ENCODE data around the gene CKAP5. TPM values are rescaled to one million over a fixed set of nuclear protein-coding genes. Genes with fewer than 3 reads are reported as not detected.

Gene CKAP5
- total RNA-seq, 1 experiment from 2014 or later = 176 TPM

GRCh38 chr11:46736146-46736545, 109.9 kb downstream of the CKAP5 start:
- Histone ChIP-seq H3K36me3 (peaks cover 10% of the 10 kb centered on the region; the same call in 1 of the 2 replicates), H3K27ac (no peak overlapping the region), H3K9me3 (replicated peaks) (no peaks in the 10 kb centered on the region)

GRCh38 chr11:46733234-46733633, 112.8 kb downstream of the CKAP5 start:
- H3K4me1 ChIP-seq = no peaks in the 10 kb centered on the region
- H3K27ac ChIP-seq = no peak overlapping the region
- no peaks in the 10 kb centered on the region for H3K27me3 ChIP-seq
- no peak for DNase-seq
- H3K9me3 ChIP-seq (replicated peaks) = no peaks in the 10 kb centered on the region
- H3K36me3 ChIP-seq = no peaks in the 10 kb centered on the region
- no peak overlapping the region for H3K4me3 ChIP-seq

More at GRCh38 chr11:46736146-46736545, 109.9 kb downstream of the CKAP5 start:
- no peaks in the 10 kb centered on the region for H3K27me3 ChIP-seq
- H3K4me3 ChIP-seq = no peak overlapping the region
- H3K4me1 ChIP-seq = no peaks in the 10 kb centered on the region
- no peak for DNase-seq

DNA sequence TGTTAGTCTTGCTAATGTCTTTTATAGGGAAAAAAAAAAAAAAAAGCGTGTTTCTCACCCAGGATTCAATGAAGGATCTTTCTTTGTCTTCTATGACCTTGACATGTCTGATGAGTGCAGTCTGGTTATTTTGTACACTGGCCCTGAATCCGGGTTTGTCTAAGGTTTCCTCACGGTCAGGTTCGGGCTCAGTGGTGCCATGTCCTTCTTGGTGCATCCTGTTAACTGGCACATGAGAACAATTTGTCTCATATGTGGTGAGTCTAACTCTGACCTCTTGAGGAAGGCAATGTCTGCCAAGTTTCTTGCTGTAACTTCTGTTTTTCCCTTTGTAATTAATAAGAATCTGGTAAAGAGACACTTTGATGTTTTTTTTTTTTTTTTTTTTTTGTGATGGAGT, 114.5 kb downstream of the CKAP5 start:
- no peak overlapping the region for H3K4me3 ChIP-seq

GRCh38 chr11:46729110-46730027, 116.7 kb downstream of the CKAP5 start:
- H3K27me3 ChIP-seq = no peaks in the 10 kb centered on the region
- H3K27ac ChIP-seq = no peak overlapping the region
- DNase-seq = no peak
- no peaks in the 10 kb centered on the region for H3K36me3 ChIP-seq
- no peak overlapping the region for H3K4me3 ChIP-seq
- H3K9me3 ChIP-seq (replicated peaks) = no peaks in the 10 kb centered on the region
- H3K4me1 ChIP-seq = peaks cover under 1% of the 10 kb centered on the region; the same call in 1 of the 2 replicates

More for the DNA sequence above, 114.5 kb downstream of the CKAP5 start:
- no peaks in the 10 kb centered on the region for H3K36me3 ChIP-seq
- no peak for DNase-seq
- H3K4me1 ChIP-seq = no peaks in the 10 kb centered on the region
- no peaks in the 10 kb centered on the region for H3K9me3 ChIP-seq (replicated peaks)
- no peaks in the 10 kb centered on the region for H3K27me3 ChIP-seq
- H3K27ac ChIP-seq = no peak overlapping the region

GRCh38 chr11:46728659-46729040, 117.4 kb downstream of the CKAP5 start:
- H3K4me1 ChIP-seq = peaks cover 6% of the 10 kb centered on the region; the same call in 1 of the 2 replicates
- H3K27ac ChIP-seq = no peak overlapping the region
- H3K27me3 ChIP-seq = no peaks in the 10 kb centered on the region
- no peaks in the 10 kb centered on the region for H3K36me3 ChIP-seq
- no peak for DNase-seq
- no peaks in the 10 kb centered on the region for H3K9me3 ChIP-seq (replicated peaks)
- no peak overlapping the region for H3K4me3 ChIP-seq

GRCh38 chr11:46727952-46728658, 118.0 kb downstream of the CKAP5 start:
- no peak for DNase-seq
- Histone ChIP-seq H3K4me1 (peaks cover 6% of the 10 kb centered on the region; the same call in 1 of the 2 replicates), H3K27me3 (no peaks in the 10 kb centered on the region), H3K36me3 (no peaks in the 10 kb centered on the region), H3K27ac (no peak overlapping the region), H3K9me3 (replicated peaks) (no peaks in the 10 kb centered on the region), H3K4me3 (no peak overlapping the region)

DNA sequence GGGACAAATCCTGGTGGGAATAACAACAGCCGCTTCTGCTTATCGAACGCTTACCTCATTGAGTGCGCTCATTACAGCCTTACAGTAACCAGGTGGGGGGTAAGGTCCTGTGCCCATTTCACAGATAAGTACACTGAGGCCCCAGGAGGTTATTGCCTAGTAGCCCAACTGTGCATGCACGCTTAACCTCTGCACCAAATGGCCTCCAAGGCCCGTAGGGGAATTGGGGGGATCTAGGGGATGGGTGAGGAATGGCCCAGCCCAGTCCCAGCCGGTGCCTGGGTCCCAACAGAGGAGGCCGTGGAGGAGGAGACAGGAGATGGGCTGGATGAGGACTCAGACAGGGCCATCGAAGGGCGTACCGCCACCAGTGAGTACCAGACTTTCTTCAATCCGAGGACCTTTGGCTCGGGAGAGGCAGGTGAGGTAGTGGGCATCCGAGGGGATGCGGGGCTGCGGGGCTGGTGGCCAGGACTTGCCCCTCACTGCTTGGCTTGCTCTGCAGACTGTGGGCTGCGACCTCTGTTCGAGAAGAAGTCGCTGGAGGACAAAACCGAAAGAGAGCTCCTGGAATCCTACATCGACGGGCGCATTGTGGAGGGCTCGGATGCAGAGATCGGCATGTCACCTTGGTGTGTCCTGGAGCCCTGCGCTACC, 119.7 kb downstream of the CKAP5 start:
- no peaks in the 10 kb centered on the region for H3K27me3 ChIP-seq
- H3K4me1 ChIP-seq = peaks cover 6% of the 10 kb centered on the region; the same call in 1 of the 2 replicates
- no peaks in the 10 kb centered on the region for H3K9me3 ChIP-seq (replicated peaks)
- no peak for DNase-seq
- H3K27ac ChIP-seq = no peak overlapping the region
- H3K4me3 ChIP-seq = no peak overlapping the region
- no peaks in the 10 kb centered on the region for H3K36me3 ChIP-seq

DNA sequence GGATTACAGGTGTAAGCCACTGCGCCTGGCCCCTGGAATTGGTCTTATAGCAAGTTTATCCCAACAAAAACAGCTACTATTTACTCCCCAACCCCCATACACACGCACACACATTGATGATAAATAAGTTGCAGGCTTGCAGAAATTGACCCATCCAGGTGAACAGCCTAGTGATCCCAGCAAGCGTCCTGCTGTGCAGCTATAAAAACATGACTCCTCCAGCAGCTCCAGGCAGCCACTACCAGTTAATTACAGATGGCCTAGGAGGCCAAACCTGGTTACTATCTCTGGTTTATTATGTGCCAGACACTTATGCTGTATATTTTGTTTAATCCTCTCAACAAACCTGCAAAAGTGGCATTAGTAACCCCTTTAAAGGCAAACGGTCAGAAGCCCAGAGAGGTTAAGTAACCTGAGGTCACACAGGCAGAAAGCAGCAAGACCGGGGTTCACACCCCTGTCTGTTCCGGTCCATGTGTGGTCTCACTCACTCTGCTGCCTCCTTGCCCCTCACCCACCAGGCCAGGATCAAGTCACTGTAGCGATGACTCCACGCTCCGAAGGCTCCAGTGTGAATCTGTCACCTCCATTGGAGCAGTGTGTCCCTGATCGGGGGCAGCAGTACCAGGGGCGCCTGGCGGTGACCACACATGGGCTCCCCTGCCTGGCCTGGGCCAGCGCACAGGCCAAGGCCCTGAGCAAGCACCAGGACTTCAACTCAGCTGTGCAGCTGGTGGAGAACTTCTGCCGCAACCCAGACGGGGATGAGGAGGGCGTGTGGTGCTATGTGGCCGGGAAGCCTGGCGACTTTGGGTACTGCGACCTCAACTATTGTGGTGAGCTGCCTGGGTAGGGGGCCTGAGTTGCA, 120.5 kb downstream of the CKAP5 start:
- H3K27ac ChIP-seq = no peak overlapping the region
- H3K27me3 ChIP-seq = no peaks in the 10 kb centered on the region
- H3K9me3 ChIP-seq (replicated peaks) = no peaks in the 10 kb centered on the region
- H3K4me3 ChIP-seq = no peak overlapping the region
- no peak for DNase-seq
- no peaks in the 10 kb centered on the region for H3K36me3 ChIP-seq
- H3K4me1 ChIP-seq = peaks cover 6% of the 10 kb centered on the region; the same call in 1 of the 2 replicates

DNA sequence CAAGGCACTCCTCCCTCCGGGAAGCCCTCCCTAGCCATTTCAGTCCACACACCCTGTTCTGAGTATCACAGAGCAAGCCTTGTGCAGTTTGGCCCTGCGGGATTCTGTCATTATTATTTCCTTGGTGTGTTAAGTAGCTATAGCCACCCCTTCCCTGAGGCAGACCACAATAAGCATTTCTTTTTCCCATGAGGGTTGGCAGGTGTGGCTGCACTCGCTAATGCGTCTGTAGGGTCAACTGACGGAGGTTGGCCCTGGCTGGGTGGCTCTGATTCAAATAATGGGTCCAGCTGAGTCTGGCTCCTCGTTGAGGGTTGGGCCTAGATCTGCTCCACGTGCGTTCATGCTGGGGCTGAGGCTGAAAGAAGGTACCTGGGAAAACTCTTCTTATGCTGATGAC, 122.0 kb downstream of the CKAP5 start:
- peaks cover 6% of the 10 kb centered on the region; the same call in 1 of the 2 replicates for H3K4me1 ChIP-seq
- no peak overlapping the region for H3K27ac ChIP-seq
- DNase-seq = peak; percentile 54 to 69

DNA sequence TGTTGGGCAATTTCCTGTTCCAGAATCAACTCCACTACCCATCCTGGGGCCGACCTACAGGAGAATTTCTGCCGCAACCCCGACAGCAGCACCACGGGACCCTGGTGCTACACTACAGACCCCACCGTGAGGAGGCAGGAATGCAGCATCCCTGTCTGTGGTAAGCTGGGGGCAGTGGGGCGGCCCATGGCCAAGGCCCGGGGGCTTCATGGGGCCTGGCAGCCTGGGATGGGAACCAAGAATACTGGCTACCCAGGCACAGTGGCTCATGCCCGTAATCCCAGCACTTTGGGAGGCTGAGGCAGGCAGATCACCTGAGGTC, 122.8 kb downstream of the CKAP5 start:
- Histone ChIP-seq H3K27ac (no peak overlapping the region), H3K27me3 (no peaks in the 10 kb centered on the region), H3K36me3 (no peaks in the 10 kb centered on the region), H3K4me3 (no peak overlapping the region), H3K9me3 (replicated peaks) (no peaks in the 10 kb centered on the region), H3K4me1 (peaks cover 6% of the 10 kb centered on the region; the same call in 1 of the 2 replicates)
- DNase-seq = no peak

More for the DNA sequence above, 122.0 kb downstream of the CKAP5 start:
- no peaks in the 10 kb centered on the region for H3K9me3 ChIP-seq (replicated peaks)
- H3K36me3 ChIP-seq = no peaks in the 10 kb centered on the region
- no peak overlapping the region for H3K4me3 ChIP-seq
- no peaks in the 10 kb centered on the region for H3K27me3 ChIP-seq

DNA sequence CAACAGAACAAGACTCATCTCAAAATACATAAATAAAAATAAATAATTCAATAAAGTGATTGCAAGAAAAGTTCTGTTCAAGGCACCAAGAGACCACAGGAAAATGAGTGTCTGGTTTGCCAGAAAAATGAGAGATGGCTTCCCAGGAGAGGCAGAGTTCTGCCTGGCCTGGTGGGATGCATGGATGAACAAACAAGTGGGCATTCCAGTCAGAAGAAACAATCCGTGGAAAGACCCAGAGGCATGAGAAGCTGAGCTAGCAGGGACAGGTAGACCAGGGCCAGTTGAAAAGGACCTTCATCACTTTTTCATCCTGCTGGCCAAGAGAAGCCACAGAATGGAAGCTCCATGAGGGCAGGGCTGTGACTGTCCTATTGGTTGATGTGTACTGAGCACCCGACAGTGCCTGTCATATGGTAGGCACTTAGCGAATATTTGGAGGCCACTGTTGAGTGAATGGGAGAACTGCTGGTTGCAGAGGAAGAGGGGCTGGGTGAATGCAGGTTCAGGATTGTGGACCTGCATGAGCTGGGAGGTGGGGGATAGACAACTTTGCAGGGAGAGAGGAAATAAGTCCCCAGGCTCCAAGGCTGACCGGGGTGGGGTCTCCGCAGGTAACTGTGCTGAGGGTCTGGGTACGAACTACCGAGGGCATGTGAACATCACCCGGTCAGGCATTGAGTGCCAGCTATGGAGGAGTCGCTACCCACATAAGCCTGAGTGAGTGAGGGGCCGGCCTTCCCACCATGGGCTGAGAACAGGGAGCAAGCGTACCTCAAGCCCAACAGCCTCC, 123.3 kb downstream of the CKAP5 start:
- Histone ChIP-seq H3K27me3 (no peaks in the 10 kb centered on the region), H3K4me3 (no peak overlapping the region), H3K4me1 (peaks cover 6% of the 10 kb centered on the region; the same call in 1 of the 2 replicates), H3K36me3 (no peaks in the 10 kb centered on the region), H3K27ac (no peak overlapping the region), H3K9me3 (replicated peaks) (no peaks in the 10 kb centered on the region)
- no peak for DNase-seq

GRCh38 chr11:46721286-46721685, 124.8 kb downstream of the CKAP5 start:
- Histone ChIP-seq H3K9me3 (replicated peaks) (no peaks in the 10 kb centered on the region), H3K27ac (no peak overlapping the region), H3K4me3 (no peak overlapping the region), H3K27me3 (no peaks in the 10 kb centered on the region), H3K36me3 (no peaks in the 10 kb centered on the region), H3K4me1 (peaks cover 6% of the 10 kb centered on the region; the same call in 1 of the 2 replicates)
- DNase-seq = no peak

- H3K9me3 ChIP-seq (replicated peaks) = no peaks in the 10 kb centered on the region
- no peak for DNase-seq
- peaks cover 8% of the 10 kb centered on the region; the same call in 1 of the 2 replicates for H3K4me1 ChIP-seq
- H3K27ac ChIP-seq = no peak overlapping the region
- H3K4me3 ChIP-seq = no peak overlapping the region
- no peaks in the 10 kb centered on the region for H3K27me3 ChIP-seq
- H3K36me3 ChIP-seq = no peaks in the 10 kb centered on the region
These were observed 126.4 kb downstream of the CKAP5 start for GRCh38 chr11:46719543-46720218.
